GM12865 (cell line): ENCODE data around the gene ZNF766.
"Not testable (repeated sequence)": the region's sequence is repeated elsewhere in the genome, so short reads cannot be mapped to it uniquely, and the experiment has no call there.

Experiments used
- DNase-seq: peaks from one replicate; pipeline ENCODE4 v3.0.0; 2010; ENCODE audit warnings: low read depth
- H3K4me3 ChIP-seq: 2 replicates; pipeline ENCODE4 v1.5.1; 2011; ENCODE audit warnings: mild to moderate bottlenecking, low read depth, low read length, control low read depth
- CTCF ChIP-seq: IDR thresholded peaks from 2 replicates; pipeline ENCODE4 v1.5.1; 2011; ENCODE audit warnings: low read length, control low read depth, low read depth, inconsistent platforms; ENCODE audit not compliant: insufficient read depth; ENCODE audit errors: missing control alignments

Gene ZNF766

GRCh38 chr19:52273301-52273700 lies 3.9 kb downstream of the ZNF766 start:
- no peak for DNase-seq
- no peak for TF ChIP-seq CTCF

GRCh38 chr19:52274191-52274590 lies 4.8 kb downstream of the ZNF766 start:
- TF ChIP-seq CTCF = no peak
- no peak for DNase-seq
- H3K4me3 ChIP-seq = no peak overlapping the region

More at GRCh38 chr19:52273301-52273700, 3.9 kb downstream of the ZNF766 start:
- no peak overlapping the region for H3K4me3 ChIP-seq

- H3K4me3 ChIP-seq = no peak overlapping the region
- no peak for TF ChIP-seq CTCF
- DNase-seq = no peak
These were observed 6.6 kb downstream of the ZNF766 start for GRCh38 chr19:52275988-52276387.

- no peak overlapping the region for H3K4me3 ChIP-seq
- no peak for TF ChIP-seq CTCF
- DNase-seq = no peak
These were observed 8.1 kb downstream of the ZNF766 start for GRCh38 chr19:52277471-52277870.

GRCh38 chr19:52286256-52286655 lies 16.9 kb downstream of the ZNF766 start:
- no peak for TF ChIP-seq CTCF
- no peak for DNase-seq
- no peak overlapping the region for H3K4me3 ChIP-seq

GRCh38 chr19:52291781-52292180 lies 22.4 kb downstream of the ZNF766 start:
- DNase-seq = no peak
- H3K4me3 ChIP-seq = no peak overlapping the region
- TF ChIP-seq CTCF = no peak

- DNase-seq, H3K4me3 ChIP-seq: not testable (repeated sequence)
These were observed 23.6 kb downstream of the ZNF766 start for GRCh38 chr19:52292946-52293345.
